Measurements from ENCODE around the gene NFATC2.
"Not testable (repeated sequence)": the region's sequence is repeated elsewhere in the genome, so short reads cannot be mapped to it uniquely, and the experiment has no call there.

NFATC2 gene

DNA sequence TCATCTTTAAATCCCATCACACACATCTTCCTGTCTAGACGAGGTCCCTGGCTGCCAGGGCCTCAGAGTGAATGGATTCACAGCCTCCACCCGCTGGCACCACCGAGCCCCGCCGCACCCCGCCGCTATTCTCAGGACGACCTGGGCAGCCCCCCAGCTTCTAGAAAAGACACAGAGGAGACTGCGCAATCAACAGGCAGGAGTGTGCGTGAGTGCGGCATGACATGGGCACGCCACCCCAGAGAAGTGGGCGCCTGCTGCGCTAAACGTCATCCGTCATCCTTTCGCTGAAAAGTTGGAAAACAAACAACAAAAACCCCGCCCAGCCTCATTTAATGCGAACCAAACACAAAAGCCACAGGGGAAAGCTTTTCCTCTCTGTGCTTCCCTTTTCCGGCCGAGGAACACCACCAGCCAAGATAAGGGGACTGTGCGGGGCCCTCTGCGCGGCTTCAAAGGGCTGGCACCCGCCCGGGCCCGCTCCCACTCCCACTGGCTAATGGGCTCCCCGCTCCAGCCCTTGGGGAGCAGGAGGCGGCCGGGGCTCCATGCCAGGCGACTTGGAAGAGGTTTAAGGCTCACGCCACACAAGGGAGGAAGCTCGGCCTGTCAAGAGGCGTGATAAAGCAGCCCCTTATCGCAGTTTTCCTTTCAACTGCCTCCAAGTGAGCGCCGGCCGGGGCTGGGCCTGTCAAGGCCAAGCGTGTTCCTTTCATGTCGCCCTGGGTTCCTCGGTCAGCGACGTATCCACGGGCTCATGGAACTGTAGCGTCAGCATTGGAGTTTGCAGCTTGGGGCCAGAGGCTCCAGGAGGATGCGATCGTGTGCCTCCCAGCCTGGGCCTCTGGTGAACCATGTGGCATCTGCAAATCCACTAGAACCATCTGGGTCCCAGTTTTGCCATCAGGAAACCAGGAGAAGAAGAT is 50.1 kb downstream of the NFATC2 start:
- no peak for DNase-seq

DNA sequence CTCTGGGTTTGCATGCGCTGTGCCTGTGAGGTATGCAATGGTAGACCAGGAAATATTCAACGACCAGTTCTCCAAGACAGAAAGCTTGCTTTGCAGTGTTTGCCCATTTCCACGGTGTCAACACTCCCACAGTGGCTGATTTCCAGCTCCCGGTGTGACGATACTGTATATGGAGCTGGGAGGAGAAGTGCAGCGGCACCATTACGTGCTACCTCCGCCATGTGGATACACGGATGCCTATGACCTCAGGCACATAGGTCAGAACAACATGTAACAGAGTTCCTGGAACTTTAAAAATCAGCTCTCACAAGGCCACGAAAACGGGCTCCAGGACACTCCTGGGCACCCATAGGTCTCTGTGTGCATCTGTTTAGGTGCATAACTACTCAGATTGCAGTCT is 51.1 kb downstream of the NFATC2 start:
- no peak for DNase-seq

DNA sequence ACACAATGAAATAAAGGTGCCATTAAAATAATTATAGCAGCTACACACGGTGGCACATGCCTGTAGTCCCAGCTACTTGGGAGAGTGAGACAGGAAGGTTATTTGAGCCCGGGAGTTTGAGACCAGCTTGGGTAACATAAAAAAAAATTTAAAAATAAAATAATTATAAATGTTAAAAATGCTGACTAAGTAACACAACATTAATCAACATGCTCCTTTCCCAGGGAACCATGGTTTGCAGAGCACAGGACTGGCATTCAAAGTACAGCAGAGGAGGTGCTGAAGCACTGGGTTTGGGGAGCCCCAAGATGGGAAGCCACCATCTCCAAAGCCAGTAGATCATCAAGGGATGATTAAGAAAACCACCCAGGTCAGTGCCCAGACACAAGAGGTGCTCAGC is 51.9 kb downstream of the NFATC2 start:
- DNase-seq: no peak

DNA sequence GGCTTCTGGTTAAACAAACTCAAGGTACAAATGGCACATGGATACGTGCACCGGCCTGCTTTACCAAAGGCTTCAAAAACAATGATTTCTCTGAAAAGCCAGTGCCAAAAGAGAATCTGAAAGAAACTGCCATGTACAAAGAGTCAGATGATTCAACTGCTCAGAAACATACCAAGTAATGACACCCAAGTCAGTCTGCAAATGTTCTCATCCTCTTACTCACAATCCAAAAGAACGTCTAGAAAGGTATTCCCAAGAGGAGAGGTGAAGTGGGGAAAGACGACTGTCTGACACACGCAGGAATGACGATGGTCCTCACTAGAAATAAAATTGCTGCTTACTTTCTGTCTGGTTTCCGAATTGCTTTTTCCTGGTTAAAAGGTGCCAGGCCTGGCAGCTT is 52.9 kb downstream of the NFATC2 start:
- DNase-seq: no peak

DNA sequence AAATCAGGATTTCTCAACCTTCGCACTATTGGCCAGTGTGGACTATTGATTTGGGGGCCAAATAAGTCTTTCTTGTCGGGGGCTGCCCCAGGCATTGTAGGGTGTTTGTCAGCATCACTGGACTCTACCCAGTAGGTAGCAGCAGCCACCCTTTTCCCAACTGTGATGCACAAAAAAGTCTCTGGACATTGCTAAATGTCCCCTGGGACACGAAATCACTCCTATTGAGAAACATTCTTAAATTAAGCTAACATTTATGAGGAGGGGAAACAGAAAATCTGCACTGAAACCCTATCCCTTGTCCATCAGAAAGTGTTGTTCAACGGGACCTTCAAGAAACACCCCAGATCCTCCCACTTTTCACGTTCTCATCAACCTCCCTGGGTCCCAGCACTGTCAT is 54.2 kb downstream of the NFATC2 start:
- DNase-seq: no peak

DNA sequence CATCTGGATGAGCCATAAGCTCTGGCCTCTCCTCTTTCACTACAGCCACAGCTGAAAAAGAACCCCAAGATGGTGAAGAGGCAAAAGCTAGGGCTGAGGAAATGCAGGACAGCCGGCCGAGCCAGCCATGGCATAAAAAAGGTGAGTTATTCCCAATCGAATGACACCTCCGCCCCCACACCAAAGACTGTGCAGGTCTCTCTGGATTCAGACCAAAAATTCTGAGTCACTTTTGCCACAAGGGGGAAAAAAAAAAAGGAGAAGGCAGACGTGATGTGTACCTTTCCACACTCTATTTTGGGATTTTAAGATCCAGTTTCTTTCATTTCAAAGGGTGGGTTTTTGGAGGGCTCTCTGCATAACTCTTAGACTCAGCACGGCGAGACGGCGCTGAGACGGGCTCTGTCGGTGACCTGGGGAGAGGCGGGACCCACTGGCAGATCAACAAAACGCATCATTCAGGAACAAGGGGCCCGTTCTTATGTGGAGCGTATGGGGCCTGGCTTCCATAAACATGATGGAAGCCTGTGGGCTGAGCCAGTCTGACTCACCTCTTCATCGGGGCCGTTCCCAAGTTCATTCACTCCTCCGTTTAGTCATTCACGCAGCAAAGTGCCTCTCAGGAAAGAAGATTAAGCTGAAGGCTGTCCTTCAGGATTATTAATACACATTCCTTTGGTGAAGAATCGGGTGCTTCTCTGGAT is 54.8 kb downstream of the NFATC2 start:
- DNase-seq: no peak

DNA sequence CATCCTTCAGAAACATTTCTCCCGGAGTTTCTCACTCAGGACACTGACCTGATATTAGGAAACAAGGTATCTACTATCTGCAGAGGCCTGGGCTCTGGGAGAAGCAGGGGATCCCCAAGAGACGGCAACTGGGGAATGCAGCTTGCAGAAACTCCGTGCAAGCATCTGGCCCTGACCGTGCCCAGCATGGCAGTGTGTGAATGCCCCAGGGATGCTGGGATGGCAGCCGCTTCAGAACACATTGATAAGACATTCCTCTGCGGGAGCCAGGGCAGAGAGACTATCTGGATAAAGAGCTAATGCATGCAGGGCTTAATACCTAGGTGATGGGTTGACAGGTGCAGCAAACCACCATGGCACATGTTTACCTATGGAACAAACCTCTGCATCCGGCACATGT is 55.4 kb downstream of the NFATC2 start:
- no peak for DNase-seq

DNA sequence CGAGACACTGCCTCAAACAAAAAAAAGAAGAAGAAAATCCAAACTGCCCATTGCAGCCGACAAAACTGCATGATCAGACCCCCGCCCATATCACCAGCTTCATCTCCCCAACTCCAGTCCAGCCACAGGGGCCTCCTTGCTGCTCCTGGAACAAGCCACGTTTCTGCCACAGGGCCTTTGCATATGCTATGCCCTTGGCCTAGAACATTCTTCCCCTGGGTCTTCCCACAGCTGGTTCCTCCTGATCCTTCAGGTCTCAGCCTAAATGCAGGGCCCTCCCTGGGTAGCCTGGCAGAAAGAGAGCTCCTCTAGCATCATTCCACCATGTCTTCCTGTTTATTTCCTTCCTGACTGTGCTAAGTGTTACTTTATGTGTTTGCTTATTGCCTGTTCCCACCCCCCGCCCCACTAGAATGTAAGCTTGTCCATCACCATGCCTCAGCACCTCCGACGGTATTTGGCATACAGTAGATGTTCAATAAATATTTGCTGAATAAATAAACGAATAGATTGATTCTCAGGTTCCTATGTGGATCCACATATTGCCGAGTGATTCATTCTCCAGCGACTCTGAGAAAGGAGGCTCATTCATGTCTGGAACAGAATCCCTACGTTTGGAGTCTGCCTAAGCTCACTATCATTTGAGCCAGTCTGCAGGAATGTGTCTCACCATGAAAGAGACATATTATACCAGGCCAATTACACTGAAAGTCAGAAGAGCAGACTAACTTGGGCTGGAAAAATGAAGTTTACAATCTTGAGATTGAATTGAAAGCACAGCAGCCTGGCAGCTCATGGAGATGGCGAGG is 56.1 kb downstream of the NFATC2 start:
- no peak for DNase-seq

DNA sequence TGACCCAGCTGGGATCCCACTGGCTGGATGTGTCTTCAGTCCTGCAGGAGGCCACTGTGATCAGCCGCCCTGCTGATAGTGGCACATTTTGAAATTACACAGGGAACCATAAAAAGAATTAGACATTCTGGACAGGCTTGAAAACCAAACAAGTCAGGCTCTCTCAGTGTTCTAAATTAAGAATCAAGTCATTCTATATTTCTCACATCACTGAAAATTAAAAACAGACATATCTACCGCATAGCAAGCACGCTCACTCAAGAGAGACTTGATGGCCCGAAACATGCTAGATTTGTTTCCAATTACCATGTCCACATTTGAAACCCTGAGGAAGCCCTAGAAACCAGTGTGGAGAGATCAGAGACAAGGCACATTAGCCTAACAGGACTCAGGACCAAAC is 57.7 kb downstream of the NFATC2 start:
- no peak for DNase-seq

DNA sequence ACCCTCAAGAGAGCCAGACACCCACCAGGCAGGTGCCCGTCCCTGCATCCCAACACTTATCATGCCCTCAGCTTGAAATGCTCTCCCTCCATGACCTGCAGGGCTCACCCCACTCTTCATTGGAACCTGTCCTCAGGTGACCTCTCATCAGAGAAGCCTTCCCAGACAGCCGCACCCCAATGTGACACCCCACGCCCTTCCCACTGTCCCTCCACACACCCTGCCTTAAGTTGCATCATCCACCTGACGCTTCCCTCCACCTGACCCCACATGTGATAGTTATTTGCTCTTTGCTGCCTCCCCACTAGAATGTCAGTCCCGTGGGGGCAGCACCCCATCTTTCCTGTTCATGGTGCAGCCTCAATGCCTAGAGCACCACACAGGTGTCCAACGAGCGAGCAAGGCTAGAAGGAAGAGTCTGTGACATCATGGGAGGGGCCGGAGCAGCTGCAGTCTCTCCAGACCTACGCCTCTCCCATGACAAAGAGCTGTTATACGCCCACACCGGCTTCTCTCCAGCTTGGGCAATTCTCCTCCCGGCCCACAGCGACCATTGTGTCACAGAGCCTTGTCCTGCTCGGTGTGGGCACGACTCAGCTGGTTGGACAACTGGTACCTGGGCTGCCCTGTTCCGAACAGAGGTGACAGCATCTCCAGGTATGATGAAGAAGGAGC is 58.2 kb downstream of the NFATC2 start:
- no peak for DNase-seq

DNA sequence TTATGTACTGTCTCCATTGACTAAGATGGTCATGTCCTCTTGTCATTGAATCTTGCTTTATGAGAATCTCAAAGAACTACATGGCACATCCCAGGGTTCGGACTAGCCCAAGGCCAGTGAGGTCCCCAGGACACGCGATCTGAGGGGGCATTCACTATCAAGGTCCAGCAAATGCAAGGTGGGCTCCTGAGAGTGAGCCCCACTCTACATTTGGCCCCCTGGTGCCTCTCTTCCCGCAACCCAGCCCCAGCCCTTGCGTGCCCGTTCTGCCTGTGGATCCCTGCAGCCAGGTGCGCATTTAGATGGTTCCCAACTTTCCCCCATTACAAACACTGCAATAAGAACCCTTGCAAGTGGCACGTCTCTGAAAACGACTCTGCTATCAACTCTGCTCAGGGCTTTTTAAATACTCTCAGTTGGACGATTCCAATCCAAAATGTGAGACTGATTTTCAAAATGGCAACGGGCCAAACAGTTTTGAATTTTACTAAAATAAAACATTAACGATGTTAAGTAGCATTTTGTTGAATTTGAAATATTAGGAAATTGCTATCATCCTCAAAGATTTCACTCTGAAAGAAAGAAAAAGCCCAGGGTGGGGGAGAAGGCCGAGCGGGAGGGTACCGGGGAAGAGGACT is 59.6 kb downstream of the NFATC2 start:
- DNase-seq: no peak

DNA sequence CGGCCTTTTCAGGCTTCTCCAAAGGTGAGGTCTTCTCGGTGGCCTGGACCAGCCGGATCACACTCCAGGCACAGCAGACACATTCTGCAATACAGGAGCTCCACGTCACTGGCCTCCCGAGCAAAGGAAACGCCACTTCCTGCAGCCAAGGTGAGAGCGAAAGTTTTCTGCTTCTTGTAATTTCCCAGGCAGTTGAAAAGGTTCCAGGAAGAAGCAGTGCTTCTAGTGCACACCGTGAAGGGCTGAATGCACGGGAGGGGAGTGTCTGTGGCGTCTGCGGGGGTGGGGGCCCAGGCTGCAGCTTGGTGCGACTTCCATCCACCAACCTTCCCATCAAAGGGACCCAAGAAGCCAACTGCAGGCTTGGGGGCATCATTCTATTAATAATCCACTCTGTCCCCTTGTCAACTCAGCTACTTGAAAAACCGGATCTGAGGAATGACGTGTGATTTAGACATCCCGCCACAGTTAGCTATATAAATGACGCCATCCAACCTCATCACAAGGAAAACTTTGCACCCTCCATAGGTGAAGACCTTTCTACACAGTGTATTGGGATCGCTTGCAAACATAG is 61.1 kb downstream of the NFATC2 start:
- no peak for DNase-seq

DNA sequence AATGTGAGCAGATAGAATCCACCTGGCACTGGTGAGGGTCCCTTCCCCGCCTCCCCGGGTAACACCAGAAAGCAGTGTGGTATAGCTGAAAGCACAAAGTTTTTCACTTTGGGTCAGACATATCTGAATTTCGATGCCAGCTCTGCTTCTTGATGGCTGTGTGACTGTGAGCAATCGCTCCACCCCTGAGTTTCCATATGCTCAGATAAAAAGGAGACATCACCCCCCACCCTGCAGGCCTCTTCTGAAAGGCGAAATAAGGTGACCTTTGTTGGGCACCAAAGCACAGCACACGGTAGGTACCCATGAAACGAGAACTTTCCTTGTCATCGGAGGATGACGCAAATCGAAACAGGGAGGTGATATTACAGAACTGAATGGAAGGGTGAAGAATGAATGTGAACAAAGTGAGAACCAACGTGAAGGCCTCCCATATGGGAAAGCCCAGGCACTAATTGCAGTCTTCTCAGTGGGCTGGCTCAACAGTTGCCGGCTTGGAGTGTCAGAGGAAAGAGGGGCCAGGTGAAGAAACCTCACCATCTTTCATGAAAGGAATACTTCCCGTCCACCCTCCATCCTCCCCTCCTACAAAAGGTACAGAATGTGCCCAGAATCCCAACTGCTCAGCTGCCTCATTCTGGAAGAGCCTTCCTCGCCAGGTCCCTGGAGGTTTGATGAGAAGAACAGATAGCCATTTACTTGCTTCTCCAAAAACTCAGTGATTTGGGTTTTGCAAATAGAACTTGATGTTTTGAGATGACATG is 61.8 kb downstream of the NFATC2 start:
- DNase-seq: no peak

DNA sequence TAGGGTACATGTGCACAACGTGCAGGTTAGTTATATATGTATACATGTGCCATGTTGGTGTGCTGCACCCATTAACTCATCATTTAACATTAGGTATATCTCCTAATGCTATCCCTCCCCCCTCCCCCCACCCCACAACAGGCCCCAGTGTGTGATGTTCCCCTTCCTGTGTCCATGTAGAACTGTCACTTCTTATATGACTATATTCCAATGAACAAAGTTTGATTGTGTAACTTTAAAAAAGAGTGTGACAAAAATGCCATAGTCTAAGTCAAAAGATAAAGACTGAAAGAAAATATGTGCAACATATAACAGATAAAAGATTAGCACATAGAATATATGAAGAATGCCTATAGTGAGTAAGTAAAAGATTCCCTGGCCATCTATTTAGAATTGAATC is 66.4 kb downstream of the NFATC2 start:
- DNase-seq: not testable (repeated sequence)

DNA sequence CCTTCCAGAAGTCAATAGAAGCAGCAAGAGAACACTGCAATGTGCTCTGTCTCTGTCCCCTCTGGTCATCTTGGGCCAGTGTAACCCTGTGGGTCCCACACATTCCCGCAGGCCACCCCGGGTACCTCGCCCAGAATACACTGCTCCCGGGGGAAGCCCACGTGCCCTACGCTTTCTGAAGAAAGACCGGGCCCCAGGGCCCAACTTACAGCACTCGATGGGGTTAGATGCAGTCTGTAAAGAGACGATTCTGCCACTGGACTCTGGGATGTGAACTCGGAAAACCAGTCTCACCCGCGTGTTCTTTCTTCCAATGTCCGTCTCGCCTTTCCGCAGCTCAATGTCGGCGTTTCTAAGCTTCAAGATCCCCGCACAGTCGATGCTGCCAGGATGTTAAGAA is 68.7 kb downstream of the NFATC2 start:
- no peak for DNase-seq

DNA sequence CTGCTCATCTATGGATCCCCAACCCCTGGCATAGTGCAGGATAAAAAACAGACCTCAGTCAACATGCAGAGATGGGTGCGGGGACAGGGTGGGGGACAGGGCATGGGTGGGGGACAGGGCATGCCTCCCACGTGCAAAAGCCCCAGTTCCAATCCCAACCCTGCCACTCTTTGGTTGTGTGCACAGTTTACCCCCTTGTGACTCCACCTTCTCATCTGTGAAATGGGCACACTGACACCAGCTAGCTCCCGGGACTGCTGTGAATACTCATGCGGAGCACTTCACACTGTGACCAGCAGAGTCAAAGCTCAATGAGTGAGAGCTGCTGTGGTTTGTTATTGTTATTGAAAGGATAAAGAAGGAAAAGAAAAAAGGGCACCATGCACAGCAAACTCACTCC is 69.3 kb downstream of the NFATC2 start:
- no peak for DNase-seq

DNA sequence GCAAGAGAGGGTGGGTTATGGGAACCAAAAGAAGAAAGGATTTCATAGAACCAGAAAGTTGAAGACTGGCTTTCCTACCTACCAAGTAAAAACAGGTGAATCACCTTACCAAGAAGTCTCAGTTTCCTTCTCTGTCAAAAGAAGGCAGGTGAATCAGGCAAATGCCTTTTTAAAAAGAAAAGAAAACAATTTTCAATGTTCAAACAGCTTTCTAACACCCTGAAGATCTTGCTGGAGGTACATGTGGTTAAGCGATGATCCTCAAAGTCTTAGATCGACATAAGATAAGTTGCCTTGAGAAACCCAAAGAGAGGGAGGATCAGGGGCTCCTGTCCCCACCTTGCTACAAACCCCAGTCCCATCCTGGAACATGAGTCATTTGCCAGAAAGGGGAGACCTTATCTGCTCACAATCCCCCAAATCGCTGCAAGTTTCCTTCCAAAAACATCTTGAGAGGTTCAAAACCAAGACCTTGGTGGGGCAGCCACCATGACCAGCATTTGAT is 71.6 kb downstream of the NFATC2 start:
- no peak for DNase-seq

DNA sequence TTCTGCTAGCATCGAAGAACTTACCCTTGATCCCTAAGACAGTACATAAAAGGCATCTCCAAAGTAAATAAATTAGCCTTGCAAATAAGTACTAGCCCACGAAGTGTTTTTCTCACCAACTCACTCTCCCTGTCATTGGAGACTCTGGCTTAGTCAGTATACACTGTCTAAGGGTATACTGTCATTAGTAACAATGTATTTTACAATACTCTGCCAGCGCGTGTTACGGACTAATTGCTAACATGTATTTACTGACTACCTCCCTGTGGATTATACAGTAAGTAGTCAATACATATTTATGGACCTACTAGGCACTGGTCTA is 72.1 kb downstream of the NFATC2 start:
- no peak for DNase-seq

DNA sequence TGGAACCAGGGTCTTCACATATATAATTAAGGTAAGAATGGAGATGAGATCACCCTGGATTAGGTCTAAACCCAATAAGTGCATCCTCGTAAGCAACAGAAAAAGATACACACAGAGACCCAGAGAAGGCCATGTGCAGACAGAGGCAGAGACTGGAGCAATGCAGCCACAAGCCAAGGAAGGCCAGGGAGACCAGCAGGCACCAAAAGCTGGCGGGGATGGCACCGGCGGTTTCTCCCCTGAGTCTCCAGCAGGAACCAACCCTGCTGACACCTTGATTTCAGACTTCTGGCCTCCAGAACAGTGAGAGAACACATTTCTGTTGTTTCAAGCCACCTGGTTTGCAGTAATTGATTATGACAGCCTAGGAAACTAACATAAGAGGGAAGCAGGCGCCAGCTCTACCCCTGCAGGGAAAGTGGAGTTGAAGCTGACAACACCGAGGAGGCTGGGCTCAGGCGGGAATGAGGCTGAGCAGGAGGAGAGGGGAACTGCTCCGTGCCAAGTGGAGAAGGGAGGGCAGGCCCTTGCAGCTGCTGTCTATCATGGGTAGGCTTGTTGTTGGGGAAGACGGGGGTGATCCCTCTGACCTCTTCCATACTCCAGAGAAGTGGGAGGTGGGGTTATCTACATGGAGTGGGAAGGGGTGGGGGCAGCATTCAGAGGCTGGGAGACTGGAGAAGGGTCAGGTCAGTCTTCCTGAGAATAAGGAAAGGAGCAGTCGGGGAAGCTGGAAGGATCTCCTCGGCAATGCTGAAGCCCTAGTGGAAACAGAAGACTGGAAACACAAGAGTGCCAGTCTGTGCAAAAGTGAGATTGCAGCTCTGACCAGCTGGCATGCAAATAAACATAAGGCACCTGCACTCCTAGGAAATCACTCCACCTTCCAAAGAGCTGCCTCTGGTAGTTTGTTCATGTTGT is 72.7 kb downstream of the NFATC2 start:
- no peak for DNase-seq

DNA sequence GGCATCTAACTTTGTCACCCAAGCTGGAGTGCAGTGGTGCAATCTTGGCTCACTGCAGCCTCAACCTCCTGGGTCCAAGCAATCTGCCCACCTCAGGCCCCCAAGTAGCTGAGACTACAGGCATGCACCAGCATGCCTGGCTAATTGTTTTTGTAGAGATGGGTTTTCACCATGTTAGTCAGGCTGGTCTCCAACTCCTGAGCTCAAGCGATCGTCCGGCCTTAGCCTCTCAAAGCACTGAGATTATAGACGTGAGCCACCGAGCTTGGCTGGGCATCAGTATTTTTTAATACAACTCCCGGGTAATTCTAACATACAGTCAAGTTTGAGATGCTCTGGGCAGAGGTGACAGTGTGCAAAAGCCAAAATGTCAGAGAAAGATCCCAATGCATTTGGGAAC is 73.5 kb downstream of the NFATC2 start:
- no peak for DNase-seq

Measured in NK-92 treated with Interleukin-12 subunit alpha and Interleukin-12 subunit beta, amount 100 ng/mL, for 24 hours (cell line).